Keratinocyte (primary cell): Measurements from ENCODE around the gene HSF5.

Experiments used
- CTCF ChIP-seq, 3 experiments: IDR thresholded peaks in 1 of 3; conservative IDR thresholded peaks in 1 of 3; optimal IDR thresholded peaks in 1 of 3; 2 replicates in 2 of 3; 3 replicates in 1 of 3; pipeline versions ENCODE3 to v1.5.1; 2011; ENCODE audit warnings: low read length in 3 of 3, mild to moderate bottlenecking in 3 of 3, moderate library complexity in 2 of 3, control low read depth in 1 of 3, inconsistent platforms in 1 of 3; ENCODE audit not compliant: insufficient read depth in 2 of 3; ENCODE audit errors: extremely low read depth in 1 of 3
- EZH2 ChIP-seq: IDR thresholded peaks from one replicate; pipeline ENCODE4 v1.6.1; 2012; ENCODE audit warnings: inconsistent platforms, mild to moderate bottlenecking, low read length, moderate library complexity

- TF ChIP-seq CTCF (optimal IDR thresholded peaks at IDR 0.05 in 1 of 3, IDR thresholded peaks at IDR 0.05 in 1 of 3, conservative IDR thresholded peaks at IDR 0.05 in 1 of 3; ENCODE audit: extremely low read depth in 1 of 3, insufficient read depth in 2 of 3, low read length in 3 of 3) = no peak
- no peak for TF ChIP-seq EZH2
Measured at GRCh38 chr17:58480090-58480489, 8.1 kb downstream of the HSF5 start.
